GM19035 (cell line): ENCODE results near the gene TARP.

ENCODE experiments used
- ATAC-seq: cut with Tn5 transposase; IDR thresholded peaks from one replicate; pipeline ENCODE4 v1.9.1; 2021; ENCODE audit not compliant: unreplicated experiment

The TARP gene

GRCh38 chr7:38273286-38273995 lies at the start of gene TARP:
TSS of gene TARP (minus strand) at chr7:38273636.
- ATAC-seq: no peak

GRCh38 chr7:38323156-38323555 lies 49.7 kb upstream of the TARP start:
- no peak for ATAC-seq

- ATAC-seq: no peak
These were observed 49.0 kb upstream of the TARP start for GRCh38 chr7:38322461-38322860.

- no peak for ATAC-seq
These were observed 48.5 kb upstream of the TARP start for GRCh38 chr7:38321967-38322366.

GRCh38 chr7:38321515-38321944 lies 48.1 kb upstream of the TARP start:
- no peak for ATAC-seq

GRCh38 chr7:38321050-38321449 lies 47.6 kb upstream of the TARP start:
- ATAC-seq: no peak

GRCh38 chr7:38319873-38320272 lies 46.4 kb upstream of the TARP start:
- ATAC-seq: no peak

- ATAC-seq: no peak
These were observed 45.5 kb upstream of the TARP start for GRCh38 chr7:38318803-38319416.

- ATAC-seq: no peak
These were observed 44.8 kb upstream of the TARP start for GRCh38 chr7:38318241-38318640.

- ATAC-seq: no peak
These were observed 44.1 kb upstream of the TARP start for GRCh38 chr7:38317515-38317914.

GRCh38 chr7:38316733-38317360 lies 43.4 kb upstream of the TARP start:
- ATAC-seq: no peak

GRCh38 chr7:38315410-38315809 lies 42.0 kb upstream of the TARP start:
- ATAC-seq: no peak

- no peak for ATAC-seq
These were observed 39.4 kb upstream of the TARP start for GRCh38 chr7:38312821-38313220.

GRCh38 chr7:38311329-38311937 lies 38.0 kb upstream of the TARP start:
- peak; percentile 72 for ATAC-seq

GRCh38 chr7:38310591-38311101 lies 37.2 kb upstream of the TARP start:
- no peak for ATAC-seq

GRCh38 chr7:38309555-38309954 lies 36.1 kb upstream of the TARP start:
- ATAC-seq: no peak

GRCh38 chr7:38308140-38308539 lies 34.7 kb upstream of the TARP start:
- no peak for ATAC-seq

- ATAC-seq: no peak
These were observed 34.2 kb upstream of the TARP start for GRCh38 chr7:38307640-38308039.

GRCh38 chr7:38306914-38307313 lies 33.5 kb upstream of the TARP start:
- ATAC-seq: no peak

GRCh38 chr7:38306171-38306570 lies 32.7 kb upstream of the TARP start:
- no peak for ATAC-seq

GRCh38 chr7:38303866-38304265 lies 30.4 kb upstream of the TARP start:
- ATAC-seq: no peak

- no peak for ATAC-seq
These were observed 26.7 kb upstream of the TARP start for GRCh38 chr7:38300175-38300574.
